HL-60 (cell line): ENCODE results near the gene TLCD4.

ENCODE experiments used
- DNase-seq, 2 experiments: peaks; one replicate each; pipeline ENCODE4 v3.0.0-alpha.2; 2010 to 2020; ENCODE audit warnings: low read depth in 1 of 2, low spot score in 1 of 2
- H3K27ac ChIP-seq: fragments of 250-450 bp; sonication (Bioruptor Pico); replicated peaks from 2 replicates; pipeline ENCODE4 v1.5.1; 2020; ENCODE audit warnings: mild to moderate bottlenecking, moderate library complexity
- H3K27me3 ChIP-seq: fragments of 250-450 bp; sonication (Bioruptor Pico); 2 replicates; pipeline ENCODE4 v1.5.1; 2021; ENCODE audit warnings: mild to moderate bottlenecking, moderate library complexity; ENCODE audit not compliant: insufficient read depth, poor library complexity, severe bottlenecking
- H3K4me3 ChIP-seq: replicated peaks from 2 replicates; pipeline ENCODE4 v1.5.1; 2011; ENCODE audit warnings: mild to moderate bottlenecking, control low read depth, low read length; ENCODE audit not compliant: insufficient read depth
- GABPA ChIP-seq: IDR thresholded peaks from 2 replicates; pipeline ENCODE4 v1.6.1; 2012; ENCODE audit warnings: low read depth
- POLR2AphosphoS5 ChIP-seq: IDR thresholded peaks from 2 replicates; pipeline ENCODE4 v1.6.1; 2012; ENCODE audit warnings: low read depth
- REST ChIP-seq: IDR thresholded peaks from 2 replicates; pipeline ENCODE4 v1.6.1; 2012; ENCODE audit warnings: low read depth; ENCODE audit not compliant: insufficient replicate concordance
- SPI1 ChIP-seq: IDR thresholded peaks from 2 replicates; pipeline ENCODE4 v1.6.1; 2012; ENCODE audit warnings: low read depth, mild to moderate bottlenecking, borderline replicate concordance
- TF ChIP-seq, protein P1 (sequence below): IDR thresholded peaks from one replicate; pipeline ENCODE4 v1.5.1; 2011; ENCODE audit warnings: low read length, control low read depth, inconsistent platforms; ENCODE audit not compliant: insufficient read depth

The TLCD4 gene

DNA sequence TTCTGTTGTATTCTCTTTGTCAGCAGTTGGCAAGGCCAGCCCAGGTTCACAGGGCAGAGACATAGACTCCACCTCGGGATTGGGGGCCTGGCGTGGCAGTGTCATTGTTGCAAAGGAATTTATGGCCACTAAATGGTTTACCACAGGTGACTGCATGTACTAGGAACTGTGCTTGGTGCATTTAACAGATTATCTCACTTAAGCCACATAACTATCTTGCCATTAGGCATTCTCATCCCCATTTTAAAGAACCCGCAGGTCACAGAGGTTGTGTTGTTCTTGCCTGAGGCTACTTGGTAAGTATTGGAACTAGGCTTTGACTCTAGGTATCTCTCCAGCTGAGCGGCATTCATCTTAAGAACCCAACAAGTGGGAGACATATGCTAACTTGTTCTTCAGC is 9.7 kb downstream of the TLCD4 start:
- H3K4me3 ChIP-seq = no peak overlapping the region
- no peak for DNase-seq
- no peak overlapping the region for H3K27ac ChIP-seq
- TF ChIP-seq, protein P1, sequence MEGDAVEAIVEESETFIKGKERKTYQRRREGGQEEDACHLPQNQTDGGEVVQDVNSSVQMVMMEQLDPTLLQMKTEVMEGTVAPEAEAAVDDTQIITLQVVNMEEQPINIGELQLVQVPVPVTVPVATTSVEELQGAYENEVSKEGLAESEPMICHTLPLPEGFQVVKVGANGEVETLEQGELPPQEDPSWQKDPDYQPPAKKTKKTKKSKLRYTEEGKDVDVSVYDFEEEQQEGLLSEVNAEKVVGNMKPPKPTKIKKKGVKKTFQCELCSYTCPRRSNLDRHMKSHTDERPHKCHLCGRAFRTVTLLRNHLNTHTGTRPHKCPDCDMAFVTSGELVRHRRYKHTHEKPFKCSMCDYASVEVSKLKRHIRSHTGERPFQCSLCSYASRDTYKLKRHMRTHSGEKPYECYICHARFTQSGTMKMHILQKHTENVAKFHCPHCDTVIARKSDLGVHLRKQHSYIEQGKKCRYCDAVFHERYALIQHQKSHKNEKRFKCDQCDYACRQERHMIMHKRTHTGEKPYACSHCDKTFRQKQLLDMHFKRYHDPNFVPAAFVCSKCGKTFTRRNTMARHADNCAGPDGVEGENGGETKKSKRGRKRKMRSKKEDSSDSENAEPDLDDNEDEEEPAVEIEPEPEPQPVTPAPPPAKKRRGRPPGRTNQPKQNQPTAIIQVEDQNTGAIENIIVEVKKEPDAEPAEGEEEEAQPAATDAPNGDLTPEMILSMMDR = no peak
- no peak for TF ChIP-seq REST
- no peak for TF ChIP-seq POLR2AphosphoS5
- no peak for TF ChIP-seq SPI1
- no peak for TF ChIP-seq GABPA
- H3K27me3 ChIP-seq = peaks cover 8% of the 10 kb centered on the region

DNA sequence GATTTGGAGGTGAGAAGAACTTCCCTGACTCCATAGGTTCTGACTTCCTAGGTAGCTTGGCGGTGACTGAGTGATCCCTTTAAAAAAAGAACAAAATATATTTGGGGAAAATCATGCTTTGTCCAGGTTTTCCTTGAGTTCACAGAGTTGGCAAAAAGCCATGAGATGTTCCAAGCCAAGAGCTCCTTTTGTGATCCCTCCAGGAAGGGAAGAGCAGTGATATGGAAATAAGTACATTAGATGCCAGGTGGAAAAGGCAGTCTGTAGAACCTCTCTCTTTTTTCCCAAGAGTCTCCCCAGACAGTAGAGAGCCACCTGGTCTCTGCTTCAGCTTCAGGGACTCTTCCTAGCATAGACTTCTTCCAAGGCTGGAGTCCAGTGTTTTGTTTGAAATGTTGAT is 10.2 kb downstream of the TLCD4 start:
- H3K27ac ChIP-seq = no peak overlapping the region
- peaks cover 8% of the 10 kb centered on the region for H3K27me3 ChIP-seq
- TF ChIP-seq, protein P1 = no peak
- no peak for TF ChIP-seq REST
- TF ChIP-seq POLR2AphosphoS5 = no peak
- no peak for TF ChIP-seq GABPA
- TF ChIP-seq SPI1 = no peak
- DNase-seq = no peak
- no peak overlapping the region for H3K4me3 ChIP-seq

GRCh38 chr1:95132762-95133161 is 15.6 kb downstream of the TLCD4 start:
- Histone ChIP-seq H3K27me3 (peaks cover 8% of the 10 kb centered on the region), H3K4me3 (no peak overlapping the region), H3K27ac (no peak overlapping the region)
- TF ChIP-seq GABPA = no peak
- DNase-seq = no peak

DNA sequence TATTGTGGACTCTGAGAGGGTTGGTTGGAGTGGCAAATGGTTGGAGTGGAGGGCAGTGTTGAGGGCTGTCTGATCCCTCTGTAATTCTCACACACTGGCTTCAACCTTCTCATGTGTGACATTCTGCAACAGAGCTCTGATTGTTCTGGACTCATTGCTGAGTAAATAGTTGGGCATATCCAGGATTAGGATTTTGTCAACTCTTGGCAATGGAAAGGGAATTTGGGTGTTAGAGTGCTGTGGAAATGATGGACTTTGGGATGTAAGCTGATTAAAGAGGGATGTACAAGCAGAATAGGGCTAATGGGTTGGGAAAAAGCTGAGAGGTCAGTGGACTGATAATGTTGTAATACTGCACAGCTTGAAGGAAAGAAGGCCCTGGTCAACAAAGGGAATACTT is 16.5 kb downstream of the TLCD4 start:
- Histone ChIP-seq H3K27me3 (peaks cover 8% of the 10 kb centered on the region), H3K4me3 (no peak overlapping the region), H3K27ac (no peak overlapping the region)
- TF ChIP-seq GABPA = no peak
- TF ChIP-seq SPI1 = no peak
- TF ChIP-seq, protein P1 = no peak
- no peak for TF ChIP-seq REST
- no peak for TF ChIP-seq POLR2AphosphoS5
- no peak for DNase-seq
